ENCODE measurements around the gene TNFRSF25. TPM values are rescaled to one million over a fixed set of nuclear protein-coding genes. Genes with fewer than 3 reads are reported as not detected.

The TNFRSF25 gene
- total RNA-seq, 2 experiments from 2014 or later = 57.3 to 66.7 TPM

GRCh38 chr1:6424619-6425593 is 41.1 kb downstream of the TNFRSF25 start, which contains the start of gene ESPN:
Gene ESPN (plus strand): TSS chr1:6424776. CDS start chr1:6424956, 180 bp downstream.
- H3K27ac Mint-ChIP-seq = no peak within 1 kb of the TSS
- H3K9me3 Mint-ChIP-seq (ENCODE audit: low read depth) = no peaks in the 10 kb centered on the region
- DNase-seq = no peak
- H3K36me3 Mint-ChIP-seq (ENCODE audit: low read depth) = no peaks in the 10 kb centered on the region
- peak within 1 kb of the TSS; percentile 7 for H3K4me3 Mint-ChIP-seq
- intact Hi-C loops (cut with DNase I, micrococcal nuclease) = loop anchor here (2.0 to 5.0 kb wide), 2 partner anchors 14 to 178 kb away; no protein-coding TSS in a partner anchor
- ChIA-PET POLR2A (no interaction called here), CTCF (interaction anchor here (0.6 to 2.6 kb wide), 2 partner anchors 13 to 178 kb away, joined by 3 to 16 read pairs; no protein-coding TSS in a partner anchor)
- H3K27me3 Mint-ChIP-seq = peaks cover 34% of the 10 kb centered on the region
- no peak for ATAC-seq
- H3K4me1 Mint-ChIP-seq = peaks cover 9% of the 10 kb centered on the region

- peaks cover 35% of the 10 kb centered on the region for H3K27me3 Mint-ChIP-seq
- intact Hi-C loops (cut with DNase I, micrococcal nuclease) = loop anchor here (1.0 to 5.0 kb wide), 5 partner anchors 14 to 177 kb away; no protein-coding TSS in a partner anchor
- H3K4me1 Mint-ChIP-seq = peaks cover 11% of the 10 kb centered on the region
- CTCF ChIA-PET = interaction anchor here (0.6 to 6.6 kb wide), 23 partner anchors 10 to 257 kb away, joined by 3 to 55 read pairs (median 6); partner anchors contain the start of genes HES3 and RNF207
- no peaks in the 10 kb centered on the region for H3K9me3 Mint-ChIP-seq (ENCODE audit: low read depth)
- POLR2A ChIA-PET = no interaction called here
- peak overlapping the region; percentile 7 for H3K4me3 Mint-ChIP-seq
- ATAC-seq (no peak), DNase-seq (no peak)
- no peak overlapping the region for H3K27ac Mint-ChIP-seq
- no peaks in the 10 kb centered on the region for H3K36me3 Mint-ChIP-seq (ENCODE audit: low read depth)
Measured at GRCh38 chr1:6424000-6424565, 41.9 kb downstream of the TNFRSF25 start.

- H3K4me1 Mint-ChIP-seq = peaks cover 12% of the 10 kb centered on the region
- no peaks in the 10 kb centered on the region for H3K36me3 Mint-ChIP-seq (ENCODE audit: low read depth)
- ATAC-seq (peak; percentile 83), DNase-seq (peak; percentile 87)
- no peaks in the 10 kb centered on the region for H3K9me3 Mint-ChIP-seq (ENCODE audit: low read depth)
- peak overlapping the region; percentile 7 for H3K4me3 Mint-ChIP-seq
- CTCF ChIA-PET = interaction anchor here (0.6 to 6.6 kb wide), 32 partner anchors 9 to 258 kb away, joined by 3 to 55 read pairs (median 6); partner anchors contain the start of genes HES3 and RNF207
- H3K27ac Mint-ChIP-seq = no peak overlapping the region
- POLR2A ChIA-PET = interaction anchor here (0.6 kb wide), 1 partner anchor 125 kb away, joined by 3 read pairs; no protein-coding TSS in a partner anchor
- H3K27me3 Mint-ChIP-seq = peaks cover 36% of the 10 kb centered on the region
- intact Hi-C loops (cut with DNase I, micrococcal nuclease) = loop anchor here in 1 of 2 experiments (1.0 to 5.0 kb wide), 4 partner anchors 15 to 176 kb away; no protein-coding TSS in a partner anchor
Measured at GRCh38 chr1:6423321-6423999, 42.5 kb downstream of the TNFRSF25 start.

GRCh38 chr1:6421266-6421665 is 44.7 kb downstream of the TNFRSF25 start:
- DNase-seq = no peak
- Mint-ChIP-seq H3K4me1 (peaks cover 12% of the 10 kb centered on the region), H3K27ac (no peak overlapping the region), H3K4me3 (no peak overlapping the region), H3K9me3 (ENCODE audit: low read depth) (no peaks in the 10 kb centered on the region), H3K36me3 (ENCODE audit: low read depth) (no peaks in the 10 kb centered on the region), H3K27me3 (peaks cover 51% of the 10 kb centered on the region)
- no peak for ATAC-seq
- ChIA-PET POLR2A (no interaction called here), CTCF (interaction anchor here (0.6 to 6.6 kb wide), 7 partner anchors 10 to 189 kb away, joined by 3 to 55 read pairs (median 7); partner anchors contain the start of genes ACOT7 and HES3)
- intact Hi-C loops (cut with DNase I, micrococcal nuclease) = loop anchor here in 1 of 2 experiments (5.0 kb wide), 1 partner anchor 174 kb away; no protein-coding TSS in a partner anchor

- Mint-ChIP-seq H3K4me3 (no peak overlapping the region), H3K36me3 (ENCODE audit: low read depth) (no peaks in the 10 kb centered on the region), H3K27me3 (peaks cover 55% of the 10 kb centered on the region), H3K4me1 (peaks cover 12% of the 10 kb centered on the region), H3K27ac (no peak overlapping the region), H3K9me3 (ENCODE audit: low read depth) (no peaks in the 10 kb centered on the region)
- CTCF ChIA-PET = interaction anchor here (0.6 to 6.6 kb wide), 10 partner anchors 11 to 188 kb away, joined by 3 to 55 read pairs (median 4); partner anchors contain the start of genes ACOT7 and HES3
- ATAC-seq (no peak), DNase-seq (no peak)
- intact Hi-C loops (cut with DNase I, micrococcal nuclease) = loop anchor here in 1 of 2 experiments (5.0 kb wide), 1 partner anchor 173 kb away; no protein-coding TSS in a partner anchor
- POLR2A ChIA-PET = interaction anchor here (1.0 kb wide), 1 partner anchor 18 kb away, joined by 6 read pairs; no protein-coding TSS in a partner anchor
Measured at GRCh38 chr1:6420454-6421042, 45.4 kb downstream of the TNFRSF25 start.

GRCh38 chr1:6419804-6420453 is 46.0 kb downstream of the TNFRSF25 start, which contains the start of gene HES2:
Gene HES2 (minus strand): TSS chr1:6419919. CDS start chr1:6419820, 99 bp downstream.
- ATAC-seq (no peak), DNase-seq (no peak)
- H3K4me1 Mint-ChIP-seq = peaks cover 12% of the 10 kb centered on the region
- H3K27ac Mint-ChIP-seq = no peak within 1 kb of the TSS
- no peaks in the 10 kb centered on the region for H3K36me3 Mint-ChIP-seq (ENCODE audit: low read depth)
- ChIA-PET POLR2A (interaction anchor here (1.0 kb wide), 1 partner anchor 19 kb away, joined by 6 read pairs; no protein-coding TSS in a partner anchor), CTCF (interaction anchor here (0.6 to 6.6 kb wide), 6 partner anchors 17 to 175 kb away, joined by 3 to 55 read pairs (median 3); partner anchors contain the start of gene HES3)
- no peaks in the 10 kb centered on the region for H3K9me3 Mint-ChIP-seq (ENCODE audit: low read depth)
- H3K4me3 Mint-ChIP-seq = no peak within 1 kb of the TSS
- intact Hi-C loops (cut with DNase I, micrococcal nuclease) = loop anchor here in 1 of 2 experiments (5.0 kb wide), 1 partner anchor 173 kb away; no protein-coding TSS in a partner anchor
- peaks cover 57% of the 10 kb centered on the region for H3K27me3 Mint-ChIP-seq

GRCh38 chr1:6419397-6419803 is 46.6 kb downstream of the TNFRSF25 start:
- Mint-ChIP-seq H3K27ac (no peak overlapping the region), H3K9me3 (ENCODE audit: low read depth) (no peaks in the 10 kb centered on the region), H3K27me3 (peaks cover 60% of the 10 kb centered on the region), H3K4me1 (peaks cover 18% of the 10 kb centered on the region), H3K4me3 (no peak overlapping the region), H3K36me3 (ENCODE audit: low read depth) (no peaks in the 10 kb centered on the region)
- intact Hi-C loops (cut with DNase I, micrococcal nuclease) = no loop called here
- DNase-seq = peak; percentile 30
- POLR2A ChIA-PET = interaction anchor here (1.0 kb wide), 1 partner anchor 20 kb away, joined by 6 read pairs; no protein-coding TSS in a partner anchor
- CTCF ChIA-PET = interaction anchor here (1.1 to 6.6 kb wide), 4 partner anchors 18 to 174 kb away, joined by 3 to 55 read pairs (median 19); partner anchors contain the start of gene HES3
- ATAC-seq = no peak

- Mint-ChIP-seq H3K9me3 (ENCODE audit: low read depth) (no peaks in the 10 kb centered on the region), H3K27me3 (peaks cover 59% of the 10 kb centered on the region), H3K4me3 (no peak overlapping the region), H3K36me3 (ENCODE audit: low read depth) (no peaks in the 10 kb centered on the region), H3K27ac (no peak overlapping the region), H3K4me1 (peaks cover 15% of the 10 kb centered on the region)
- CTCF ChIA-PET = interaction anchor here (0.7 to 6.6 kb wide), 5 partner anchors 18 to 465 kb away, joined by 3 to 55 read pairs (median 3); partner anchors contain the start of gene HES3
- ATAC-seq (no peak), DNase-seq (no peak)
- intact Hi-C loops (cut with DNase I, micrococcal nuclease) = no loop called here
- POLR2A ChIA-PET = no interaction called here
Measured at GRCh38 chr1:6418668-6419396, 47.1 kb downstream of the TNFRSF25 start.

- Mint-ChIP-seq H3K36me3 (ENCODE audit: low read depth) (no peaks in the 10 kb centered on the region), H3K27me3 (peaks cover 58% of the 10 kb centered on the region), H3K27ac (no peak overlapping the region), H3K9me3 (ENCODE audit: low read depth) (no peaks in the 10 kb centered on the region), H3K4me1 (peaks cover 12% of the 10 kb centered on the region), H3K4me3 (no peak overlapping the region)
- intact Hi-C loops (cut with DNase I, micrococcal nuclease) = no loop called here
- ChIA-PET CTCF (interaction anchor here (0.7 to 6.6 kb wide), 3 partner anchors 49 to 464 kb away, joined by 3 to 35 read pairs (median 3); partner anchors contain the start of gene HES3), POLR2A (no interaction called here)
- DNase-seq (no peak), ATAC-seq (no peak)
Measured at GRCh38 chr1:6417961-6418667, 47.9 kb downstream of the TNFRSF25 start.
